A673 (cell line): ENCODE results near the gene KRT37. TPM values are rescaled to one million over a fixed set of nuclear protein-coding genes. Genes with fewer than 3 reads are reported as not detected.

Experiments used
- BruUV-seq: library from RNA; stranded (reverse); fragments of 400-500 nt; replicated peaks from 2 replicates; lab custom pipeline; 2021; lab: Mats Ljungman, UMichigan
- CTCF ChIA-PET: fragments of 300-600 bp; sonication (Branson Sonifier 250); formaldehyde crosslinking; loops from one replicate; lab custom pipeline; 2022; ENCODE audit warnings: antibody characterized with exemption; lab: Charles Lee
- POLR2A ChIA-PET: fragments of 300-600 bp; sonication (Branson Sonifier 250); formaldehyde crosslinking; loops from one replicate; lab custom pipeline; 2022; ENCODE audit warnings: antibody characterized with exemption; ENCODE audit not compliant: low non-redundant PET; lab: Charles Lee
- DNase-seq: peaks from one replicate; pipeline ENCODE4 v3.0.0-alpha.2; 2015; ENCODE audit warnings: low spot score
- H3K27ac ChIP-seq: fragments of 200-600 bp; sonication (generic); 2 replicates; pipeline ENCODE4 v1.5.1; 2016; ENCODE audit warnings: mixed run types, low read depth, mild to moderate bottlenecking, mixed read lengths, antibody characterized with exemption, low read length; ENCODE audit not compliant: poor library complexity, severe bottlenecking
- H3K27me3 ChIP-seq: fragments of 200-600 bp; sonication (generic); replicated peaks from 2 replicates; pipeline ENCODE4 v1.6.1; 2017; ENCODE audit warnings: mixed run types, low read depth, mild to moderate bottlenecking, mixed read lengths, antibody characterized with exemption, low read length; ENCODE audit not compliant: insufficient read depth, poor library complexity
- H3K36me3 ChIP-seq: fragments of 200-600 bp; sonication (generic); 2 replicates; pipeline ENCODE4 v1.6.1; 2016; ENCODE audit warnings: mixed run types, mild to moderate bottlenecking, mixed read lengths, antibody characterized with exemption, low read length; ENCODE audit not compliant: insufficient read depth, poor library complexity, severe bottlenecking
- H3K4me1 ChIP-seq: fragments of 200-600 bp; sonication (generic); 2 replicates; pipeline ENCODE4 v1.6.1; 2017; ENCODE audit warnings: mixed run types, mild to moderate bottlenecking, mixed read lengths, antibody characterized with exemption, low read length; ENCODE audit not compliant: insufficient read depth, poor library complexity, severe bottlenecking
- H3K4me3 ChIP-seq: fragments of 200-600 bp; sonication (generic); 2 replicates; pipeline ENCODE4 v1.5.1; 2016; ENCODE audit warnings: low read depth, mixed run types, mild to moderate bottlenecking, mixed read lengths, low read length; ENCODE audit not compliant: poor library complexity, severe bottlenecking
- H3K9me3 ChIP-seq: fragments of 200-600 bp; sonication (generic); 2 replicates; pipeline ENCODE4 v1.6.1; 2016; ENCODE audit warnings: mixed run types, low read depth, mild to moderate bottlenecking, mixed read lengths, antibody characterized with exemption, low read length; ENCODE audit not compliant: poor library complexity, severe bottlenecking
- EZH2 ChIP-seq: fragments of 200-600 bp; sonication (generic); IDR thresholded peaks from 2 replicates; pipeline ENCODE4 v1.6.1; 2017; ENCODE audit warnings: borderline replicate concordance, low read depth, mild to moderate bottlenecking, mixed read lengths, antibody characterized with exemption, low read length; ENCODE audit not compliant: poor library complexity, severe bottlenecking
- intact Hi-C: fragments of 100-400 bp; cut with micrococcal nuclease; formaldehyde crosslinking; loops from one replicate; pipeline ENCODE4 v1.10.0; 2022; ENCODE audit not compliant: unreplicated experiment
- total RNA-seq: library from RNA; stranded (reverse); gene quantifications from 2 replicates; pipeline ENCODE4 v1.2.3, GENCODE V29; 2021
- TF ChIP-seq, protein P1 (sequence below): fragments of 300-800, 200-600 bp; sonication (generic); conservative IDR thresholded peaks from 2 replicates; pipeline ENCODE4 v1.5.1; 2017; ENCODE audit warnings: low read depth, mild to moderate bottlenecking, antibody characterized with exemption, low read length, moderate library complexity, mixed read lengths

Gene KRT37
- total RNA-seq, 1 experiment from 2014 or later, result not detected

DNA sequence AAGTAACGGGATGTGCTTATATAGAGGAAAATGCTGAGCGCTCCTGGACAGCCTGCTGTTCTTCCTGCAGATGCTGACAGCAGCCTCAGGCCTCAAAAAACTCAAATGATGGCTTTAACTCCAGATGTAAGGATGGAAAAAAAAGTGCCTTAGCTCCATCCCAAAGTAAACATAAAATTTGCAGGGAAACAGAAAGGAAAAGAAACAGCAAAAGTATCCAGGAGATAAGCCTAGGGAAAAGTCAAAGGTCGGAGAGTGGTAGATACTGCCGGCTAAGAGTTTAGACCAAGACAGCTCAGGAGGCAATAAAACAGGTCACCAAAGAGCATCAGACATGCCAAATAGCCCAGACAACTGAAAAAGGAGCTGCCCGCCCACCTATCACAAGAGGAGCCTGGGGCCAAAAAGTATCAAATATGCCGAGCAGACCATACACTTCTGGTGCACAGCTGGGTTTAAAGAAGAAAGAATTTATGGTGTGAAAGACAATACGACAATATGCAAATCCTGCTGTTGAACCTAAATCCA, 33.9 kb downstream of the KRT37 start:
- H3K9me3 ChIP-seq, result peaks cover 2% of the 10 kb centered on the region
- H3K27ac ChIP-seq, result no peak overlapping the region
- no peaks in the 10 kb centered on the region for H3K36me3 ChIP-seq
- TF ChIP-seq, protein P1, sequence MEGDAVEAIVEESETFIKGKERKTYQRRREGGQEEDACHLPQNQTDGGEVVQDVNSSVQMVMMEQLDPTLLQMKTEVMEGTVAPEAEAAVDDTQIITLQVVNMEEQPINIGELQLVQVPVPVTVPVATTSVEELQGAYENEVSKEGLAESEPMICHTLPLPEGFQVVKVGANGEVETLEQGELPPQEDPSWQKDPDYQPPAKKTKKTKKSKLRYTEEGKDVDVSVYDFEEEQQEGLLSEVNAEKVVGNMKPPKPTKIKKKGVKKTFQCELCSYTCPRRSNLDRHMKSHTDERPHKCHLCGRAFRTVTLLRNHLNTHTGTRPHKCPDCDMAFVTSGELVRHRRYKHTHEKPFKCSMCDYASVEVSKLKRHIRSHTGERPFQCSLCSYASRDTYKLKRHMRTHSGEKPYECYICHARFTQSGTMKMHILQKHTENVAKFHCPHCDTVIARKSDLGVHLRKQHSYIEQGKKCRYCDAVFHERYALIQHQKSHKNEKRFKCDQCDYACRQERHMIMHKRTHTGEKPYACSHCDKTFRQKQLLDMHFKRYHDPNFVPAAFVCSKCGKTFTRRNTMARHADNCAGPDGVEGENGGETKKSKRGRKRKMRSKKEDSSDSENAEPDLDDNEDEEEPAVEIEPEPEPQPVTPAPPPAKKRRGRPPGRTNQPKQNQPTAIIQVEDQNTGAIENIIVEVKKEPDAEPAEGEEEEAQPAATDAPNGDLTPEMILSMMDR, result no peak
- TF ChIP-seq EZH2, result no peak
- H3K27me3 ChIP-seq, result no peaks in the 10 kb centered on the region
- no peak for DNase-seq
- intact Hi-C loops, result no loop called here
- BruUV-seq, result no TSS peak
- H3K4me1 ChIP-seq, result no peaks in the 10 kb centered on the region
- no peak overlapping the region for H3K4me3 ChIP-seq
- POLR2A ChIA-PET, result interaction anchor here (1.1 kb wide), 1 partner anchor 298 kb away, joined by 4 read pairs; the partner anchor contains the start of gene EIF1
- CTCF ChIA-PET, result no interaction called here

DNA sequence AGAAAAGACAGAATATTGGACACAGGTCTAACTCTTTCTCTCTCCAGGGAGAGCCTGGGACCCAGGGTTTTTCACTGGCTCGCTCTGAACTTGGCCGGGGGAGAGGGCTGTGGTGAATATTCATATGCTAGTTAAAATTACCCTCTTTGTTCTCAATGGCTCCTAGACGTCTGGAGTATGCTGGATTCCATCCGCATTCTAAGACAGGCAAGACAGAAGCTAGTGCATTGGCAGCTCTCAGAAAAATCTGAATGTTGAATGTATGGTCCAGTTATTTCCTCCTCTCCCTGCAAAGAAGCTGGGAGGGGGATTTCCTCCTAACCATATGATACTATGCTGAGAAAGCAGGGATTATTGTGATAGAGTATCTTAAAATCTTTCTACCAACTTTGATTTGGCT, 36.7 kb downstream of the KRT37 start:
- H3K36me3 ChIP-seq, result no peaks in the 10 kb centered on the region
- no peak for DNase-seq
- H3K27me3 ChIP-seq, result no peaks in the 10 kb centered on the region
- no peak overlapping the region for H3K4me3 ChIP-seq
- TF ChIP-seq, protein P1, result no peak
- no peak for TF ChIP-seq EZH2
- ChIA-PET POLR2A (no interaction called here), CTCF (no interaction called here)
- no peaks in the 10 kb centered on the region for H3K4me1 ChIP-seq
- H3K27ac ChIP-seq, result no peak overlapping the region
- no TSS peak for BruUV-seq
- intact Hi-C loops, result no loop called here
- peaks cover 2% of the 10 kb centered on the region for H3K9me3 ChIP-seq

DNA sequence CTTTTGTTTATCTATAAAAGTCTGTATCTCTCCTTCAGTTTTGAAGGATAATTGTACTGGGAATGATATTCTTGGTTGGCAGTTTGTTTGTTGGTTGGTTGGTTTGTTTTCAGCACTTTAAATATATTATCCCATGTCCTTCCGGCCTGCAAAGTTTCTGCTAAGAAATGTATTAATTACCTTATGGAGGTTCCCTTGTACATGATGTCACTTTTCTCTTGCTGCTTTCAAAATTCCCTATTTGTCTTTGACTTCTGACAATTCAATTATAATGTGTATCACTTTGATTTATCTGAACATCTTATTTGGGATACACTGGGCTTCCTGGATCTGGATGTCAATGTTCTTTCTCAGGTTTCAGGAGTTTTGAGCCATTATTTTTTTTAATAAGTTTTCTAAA, 38.2 kb downstream of the KRT37 start:
- POLR2A ChIA-PET, result no interaction called here
- no peak for DNase-seq

More for the DNA sequence above, 38.2 kb downstream of the KRT37 start:
- Histone ChIP-seq H3K9me3 (peaks cover 2% of the 10 kb centered on the region), H3K27ac (no peak overlapping the region), H3K36me3 (no peaks in the 10 kb centered on the region), H3K4me3 (no peak overlapping the region), H3K27me3 (no peaks in the 10 kb centered on the region), H3K4me1 (no peaks in the 10 kb centered on the region)
- TF ChIP-seq EZH2, result no peak
- TF ChIP-seq, protein P1, result no peak
- no TSS peak for BruUV-seq
- CTCF ChIA-PET, result no interaction called here
- intact Hi-C loops, result no loop called here
